H1 (cell line): Measurements from ENCODE around the gene SPI1. TPM values are rescaled to one million over a fixed set of nuclear protein-coding genes. Genes with fewer than 3 reads are reported as not detected.

ENCODE experiments used
- BRCA1 ChIP-seq: IDR thresholded peaks from 2 replicates; pipeline ENCODE4 v1.6.1; 2012; ENCODE audit warnings: low read depth, low read length, improper control_type of control experiment
- CBX5 ChIP-seq: fragments of 300-800, 300-1000 bp; sonication (generic); IDR thresholded peaks from 2 replicates; pipeline ENCODE4 v1.7.1; 2016; ENCODE audit warnings: antibody characterized with exemption, low read length, low read depth
- CBX8 ChIP-seq: fragments of 300-800, 300-1000 bp; sonication (generic); IDR thresholded peaks from 2 replicates; pipeline ENCODE4 v1.7.1; 2016; ENCODE audit warnings: low read depth, low read length, borderline replicate concordance
- CEBPB ChIP-seq: IDR thresholded peaks from 2 replicates; pipeline ENCODE4 v1.6.1; 2012; ENCODE audit warnings: low read depth, low read length
- CHD2 ChIP-seq: IDR thresholded peaks from 2 replicates; pipeline ENCODE4 v1.6.1; 2012; ENCODE audit warnings: low read length, improper control_type of control experiment
- CREB1 ChIP-seq: IDR thresholded peaks from 2 replicates; pipeline ENCODE4 v1.6.1; 2012; ENCODE audit warnings: inconsistent platforms
- EGR1 ChIP-seq: IDR thresholded peaks from 2 replicates; pipeline ENCODE4 v1.6.1; 2011; ENCODE audit warnings: low read depth, low read length, borderline replicate concordance
- EZH2 ChIP-seq: fragments of 200-600 bp; sonication (generic); IDR thresholded peaks from 2 replicates; pipeline ENCODE4 v1.7.1; 2012; ENCODE audit warnings: low read depth, mild to moderate bottlenecking, moderate library complexity, low read length, inconsistent platforms; ENCODE audit not compliant: severe bottlenecking
- JUND ChIP-seq: IDR thresholded peaks from 2 replicates; pipeline ENCODE4 v1.6.1; 2011; ENCODE audit warnings: mild to moderate bottlenecking, improper control_type of control experiment, low read length
- KDM5A ChIP-seq: fragments of 200-600 bp; IDR thresholded peaks from 2 replicates; pipeline ENCODE4 v1.7.1; 2012; ENCODE audit warnings: mild to moderate bottlenecking, low read length, inconsistent platforms, mixed read lengths
- SAP30 ChIP-seq: fragments of 300-600 bp; sonication (generic); IDR thresholded peaks from 2 replicates; pipeline ENCODE4 v1.7.1; 2012; ENCODE audit warnings: low read length, moderate library complexity, mild to moderate bottlenecking, inconsistent platforms; ENCODE audit not compliant: insufficient read depth, insufficient replicate concordance
- SP1 ChIP-seq: IDR thresholded peaks from 2 replicates; pipeline ENCODE4 v1.6.1; 2011; ENCODE audit warnings: low read depth, low read length
- SRF ChIP-seq: IDR thresholded peaks from 2 replicates; pipeline ENCODE4 v1.6.1; 2011; ENCODE audit warnings: mild to moderate bottlenecking, low read depth, low read length, moderate library complexity
- TAF7 ChIP-seq: optimal IDR thresholded peaks from 2 replicates; pipeline ENCODE3; 2011; ENCODE audit warnings: low read depth, mild to moderate bottlenecking, inconsistent platforms, low read length, moderate library complexity, borderline replicate concordance
- TEAD4 ChIP-seq: IDR thresholded peaks from 2 replicates; pipeline ENCODE4 v1.6.1; 2012; ENCODE audit warnings: low read depth, low read length, inconsistent platforms, mixed read lengths
- polyA plus RNA-seq, 7 experiments: library from polyadenylated mRNA; depleted of rRNA in 3 of 7; stranded (reverse) in 5 of 7; unstranded in 2 of 7; fragments of >200 nt in 5 of 7; fragments of 200-250 nt in 2 of 7; gene quantifications; 1 replicate in 5 of 7; 2 replicates in 1 of 7; 4 replicates in 1 of 7; pipeline versions ENCODE4 v1.2.1 to v1.2.3, GENCODE V29; 2011 to 2013; ENCODE audit warnings: missing spikeins in 2 of 7, mixed read lengths in 2 of 7
- total RNA-seq: library from RNA; stranded (reverse); fragmentation: NEBNext Ultra II Directional; extraction: Animal tissue kit (Norgen Biotek cat#: 25700); gene quantifications from 2 replicates; pipeline ENCODE4 v1.2.1, GENCODE V29; 2021
- TF ChIP-seq, protein P1 (sequence below): IDR thresholded peaks from 2 replicates; pipeline ENCODE4 v1.6.1; 2011; ENCODE audit warnings: low read depth, mild to moderate bottlenecking, low read length; ENCODE audit not compliant: insufficient read depth
- TF ChIP-seq, protein P2 (sequence below), 3 experiments: IDR thresholded peaks; 1 replicate in 2 of 3; 2 replicates in 1 of 3; pipeline versions ENCODE4 v1.5.1 to v1.6.1; 2011; ENCODE audit warnings: low read length in 3 of 3, mild to moderate bottlenecking in 3 of 3, inconsistent platforms in 2 of 3, low read depth in 1 of 3, moderate library complexity in 1 of 3; ENCODE audit not compliant: insufficient read depth in 1 of 3; ENCODE audit errors: control extremely low read depth in 1 of 3
- TF ChIP-seq, protein P3 (sequence below): IDR thresholded peaks from 2 replicates; pipeline ENCODE4 v1.6.1; 2012; ENCODE audit warnings: low read length, inconsistent platforms
- TF ChIP-seq, protein P4 (sequence below): IDR thresholded peaks from 2 replicates; pipeline ENCODE4 v1.6.1; 2012; ENCODE audit warnings: inconsistent platforms

The SPI1 gene
- total and polyA plus RNA-seq, 2 of the 8 experiments (the other 6 are each of a cell fraction or from before 2014, with no cell fraction given), result 0.12 TPM; not detected in 1

GRCh38 chr11:47426062-47426956 is 48.0 kb upstream of the SPI1 start, which contains the start of gene PSMC3 (continued):
- TF ChIP-seq CHD2 (no peak), EZH2 (no peak), CEBPB (no peak), CBX5 (no peak), CREB1 (no peak; the same call in 1 of the 2 replicates), SRF (no peak), TAF7 (peak; percentile 87), EGR1 (peak; percentile 21; the same call in 1 of the 2 replicates), SAP30 (peak; percentile 82), TEAD4 (no peak), KDM5A (peak; percentile 87; the same call in 1 of the 2 replicates), JUND (no peak), SP1 (no peak), BRCA1 (no peak), CBX8 (no peak)
- TF ChIP-seq, protein P1, sequence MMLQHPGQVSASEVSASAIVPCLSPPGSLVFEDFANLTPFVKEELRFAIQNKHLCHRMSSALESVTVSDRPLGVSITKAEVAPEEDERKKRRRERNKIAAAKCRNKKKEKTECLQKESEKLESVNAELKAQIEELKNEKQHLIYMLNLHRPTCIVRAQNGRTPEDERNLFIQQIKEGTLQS, result no peak
- TF ChIP-seq, protein P2, sequence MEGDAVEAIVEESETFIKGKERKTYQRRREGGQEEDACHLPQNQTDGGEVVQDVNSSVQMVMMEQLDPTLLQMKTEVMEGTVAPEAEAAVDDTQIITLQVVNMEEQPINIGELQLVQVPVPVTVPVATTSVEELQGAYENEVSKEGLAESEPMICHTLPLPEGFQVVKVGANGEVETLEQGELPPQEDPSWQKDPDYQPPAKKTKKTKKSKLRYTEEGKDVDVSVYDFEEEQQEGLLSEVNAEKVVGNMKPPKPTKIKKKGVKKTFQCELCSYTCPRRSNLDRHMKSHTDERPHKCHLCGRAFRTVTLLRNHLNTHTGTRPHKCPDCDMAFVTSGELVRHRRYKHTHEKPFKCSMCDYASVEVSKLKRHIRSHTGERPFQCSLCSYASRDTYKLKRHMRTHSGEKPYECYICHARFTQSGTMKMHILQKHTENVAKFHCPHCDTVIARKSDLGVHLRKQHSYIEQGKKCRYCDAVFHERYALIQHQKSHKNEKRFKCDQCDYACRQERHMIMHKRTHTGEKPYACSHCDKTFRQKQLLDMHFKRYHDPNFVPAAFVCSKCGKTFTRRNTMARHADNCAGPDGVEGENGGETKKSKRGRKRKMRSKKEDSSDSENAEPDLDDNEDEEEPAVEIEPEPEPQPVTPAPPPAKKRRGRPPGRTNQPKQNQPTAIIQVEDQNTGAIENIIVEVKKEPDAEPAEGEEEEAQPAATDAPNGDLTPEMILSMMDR (IDR thresholded peaks at IDR 0.05; ENCODE audit: control extremely low read depth in 1 of 3, insufficient read depth in 1 of 3, low read depth in 1 of 3, low read length in 3 of 3), result no peak
- TF ChIP-seq, protein P3, sequence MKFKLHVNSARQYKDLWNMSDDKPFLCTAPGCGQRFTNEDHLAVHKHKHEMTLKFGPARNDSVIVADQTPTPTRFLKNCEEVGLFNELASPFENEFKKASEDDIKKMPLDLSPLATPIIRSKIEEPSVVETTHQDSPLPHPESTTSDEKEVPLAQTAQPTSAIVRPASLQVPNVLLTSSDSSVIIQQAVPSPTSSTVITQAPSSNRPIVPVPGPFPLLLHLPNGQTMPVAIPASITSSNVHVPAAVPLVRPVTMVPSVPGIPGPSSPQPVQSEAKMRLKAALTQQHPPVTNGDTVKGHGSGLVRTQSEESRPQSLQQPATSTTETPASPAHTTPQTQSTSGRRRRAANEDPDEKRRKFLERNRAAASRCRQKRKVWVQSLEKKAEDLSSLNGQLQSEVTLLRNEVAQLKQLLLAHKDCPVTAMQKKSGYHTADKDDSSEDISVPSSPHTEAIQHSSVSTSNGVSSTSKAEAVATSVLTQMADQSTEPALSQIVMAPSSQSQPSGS, result no peak
- TF ChIP-seq, protein P4, sequence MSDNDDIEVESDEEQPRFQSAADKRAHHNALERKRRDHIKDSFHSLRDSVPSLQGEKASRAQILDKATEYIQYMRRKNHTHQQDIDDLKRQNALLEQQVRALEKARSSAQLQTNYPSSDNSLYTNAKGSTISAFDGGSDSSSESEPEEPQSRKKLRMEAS, result peak; percentile 25; the same call in 1 of the 2 replicates
